ENCODE results near the gene MRPL42. TPM values are rescaled to one million over a fixed set of nuclear protein-coding genes. Genes with fewer than 3 reads are reported as not detected.
"Not testable (repeated sequence)": the region's sequence is repeated elsewhere in the genome, so short reads cannot be mapped to it uniquely, and the experiment has no call there.

The MRPL42 gene
- polyA plus RNA-seq, 1 of the 3 experiments (the other 2 are of a cell fraction), result 39.5 TPM

GRCh38 chr12:93430280-93430679 is 37.0 kb upstream of the MRPL42 start:
- Histone ChIP-seq H3K9ac (no peak overlapping the region), H3K4me3 (ENCODE audit: low read depth in 2 of 2, low read length in 1 of 2) (no peak overlapping the region), H3F3A (replicated peaks; ENCODE audit: insufficient read depth) (peaks cover 14% of the 10 kb centered on the region), H3K36me3 (replicated peaks in 1 of 2; ENCODE audit: control insufficient read depth in 1 of 2, insufficient read depth in 2 of 2, low read length in 1 of 2) (no peaks in the 10 kb centered on the region), H4K20me1 (ENCODE audit: insufficient read depth) (peaks cover 97% of the 10 kb centered on the region), H3K79me2 (ENCODE audit: insufficient read depth) (peaks cover 100% of the 10 kb centered on the region), H3K4me2 (no peak overlapping the region), H3K27ac (ENCODE audit: low read depth in 2 of 2, low read length in 1 of 2) (no peak overlapping the region), H3K9me3 (no peaks in the 10 kb centered on the region), H3K27me3 (ENCODE audit: insufficient read depth) (no peaks in the 10 kb centered on the region), H2AFZ (ENCODE audit: low read depth) (no peak overlapping the region), H3K9me2 (no peaks in the 10 kb centered on the region), H3K4me1 (ENCODE audit: control insufficient read depth in 1 of 2, insufficient read depth in 2 of 2, low read depth in 1 of 2, low read length in 1 of 2) (peaks cover 10 to 18% of the 10 kb centered on the region in 2 experiments; a peak in 3 of 4 replicates)
- ChIA-PET POLR2A (no interaction called here), CTCF (interaction anchor here (1.6 kb wide), 1 partner anchor 11 kb away, joined by 17 read pairs; no protein-coding TSS in a partner anchor)
- DNase-seq, result no peak
- WGBS (ENCODE audit: low lambda C conversion rate), result 95% methylated on average over 4 of the region's 4 CpGs
- TF ChIP-seq SIN3A (IDR thresholded peaks at IDR 0.05; ENCODE audit: borderline replicate concordance, low read depth, low read length), result no peak
- no peak for TF ChIP-seq CHD2 (IDR thresholded peaks at IDR 0.05; ENCODE audit: low read length, partially characterized antibody)
- no peak for TF ChIP-seq FOXJ3 (CRISPR knock-in tag; IDR thresholded peaks at IDR 0.05)
- no peak for TF ChIP-seq NRF1 (IDR thresholded peaks at IDR 0.05; ENCODE audit: low read depth, low read length)
- TF ChIP-seq EZH2phosphoT487 (IDR thresholded peaks at IDR 0.05; ENCODE audit: borderline replicate concordance, low read depth), result no peak
- TF ChIP-seq MAX (IDR thresholded peaks at IDR 0.05; ENCODE audit: low read depth), result no peak
- TF ChIP-seq FOSL2 (IDR thresholded peaks at IDR 0.05; ENCODE audit: borderline replicate concordance, low read depth), result no peak
- TF ChIP-seq MXI1 (IDR thresholded peaks at IDR 0.05; ENCODE audit: low read depth, low read length), result no peak
- no peak for TF ChIP-seq TCF12 (IDR thresholded peaks at IDR 0.05)
- TF ChIP-seq MEF2A (IDR thresholded peaks at IDR 0.05; ENCODE audit: borderline replicate concordance, low read depth), result no peak
- TF ChIP-seq REST (IDR thresholded peaks at IDR 0.05; ENCODE audit: low read depth, low read length), result no peak
- TF ChIP-seq YY1 (IDR thresholded peaks at IDR 0.05; ENCODE audit: low read depth), result no peak
- no peak for TF ChIP-seq ZBTB33 (IDR thresholded peaks at IDR 0.05; ENCODE audit: borderline replicate concordance, low read depth)
- no peak for TF ChIP-seq USF2 (IDR thresholded peaks at IDR 0.05; ENCODE audit: borderline replicate concordance, low read depth, low read length)

GRCh38 chr12:93432031-93432430 is 35.3 kb upstream of the MRPL42 start:
- not testable (repeated sequence) for H3K4me3 ChIP-seq (ENCODE audit: low read depth in 2 of 2, low read length in 1 of 2); H3K27ac ChIP-seq (ENCODE audit: low read depth in 2 of 2, low read length in 1 of 2); H3K36me3 ChIP-seq (replicated peaks in 1 of 2; ENCODE audit: control insufficient read depth in 1 of 2, insufficient read depth in 2 of 2, low read length in 1 of 2); H3K4me2 ChIP-seq; H2AFZ ChIP-seq (ENCODE audit: low read depth); DNase-seq; H3K9me2 ChIP-seq; H3K9ac ChIP-seq; H3K27me3 ChIP-seq (ENCODE audit: insufficient read depth); H3K9me3 ChIP-seq
- ChIA-PET POLR2A (interaction anchor here (1.3 kb wide), 1 partner anchor 12 kb away, joined by 10 read pairs; no protein-coding TSS in a partner anchor), CTCF (interaction anchor here (1.3 kb wide), 1 partner anchor 12 kb away, joined by 10 read pairs; no protein-coding TSS in a partner anchor)
- Histone ChIP-seq H3K79me2 (ENCODE audit: insufficient read depth) (peaks cover 100% of the 10 kb centered on the region), H3F3A (replicated peaks; ENCODE audit: insufficient read depth) (peaks cover 23% of the 10 kb centered on the region), H3K4me1 (ENCODE audit: control insufficient read depth in 1 of 2, insufficient read depth in 2 of 2, low read depth in 1 of 2, low read length in 1 of 2) (peaks cover 0 to 20% of the 10 kb centered on the region in 2 experiments; a peak in 2 of 4 replicates), H4K20me1 (ENCODE audit: insufficient read depth) (peaks cover 97% of the 10 kb centered on the region)
- 95% methylated on average over 5 of the region's 6 CpGs for WGBS (ENCODE audit: low lambda C conversion rate)

Measured in SK-N-SH (cell line).